ENCODE results near the gene LRP1B. TPM values are rescaled to one million over a fixed set of nuclear protein-coding genes. Genes with fewer than 3 reads are reported as not detected.

LRP1B gene
- total and polyA plus RNA-seq, 2 of the 8 experiments (the other 6 are each of a cell fraction or from before 2014, with no cell fraction given): 0.03 TPM; not detected in 1

DNA sequence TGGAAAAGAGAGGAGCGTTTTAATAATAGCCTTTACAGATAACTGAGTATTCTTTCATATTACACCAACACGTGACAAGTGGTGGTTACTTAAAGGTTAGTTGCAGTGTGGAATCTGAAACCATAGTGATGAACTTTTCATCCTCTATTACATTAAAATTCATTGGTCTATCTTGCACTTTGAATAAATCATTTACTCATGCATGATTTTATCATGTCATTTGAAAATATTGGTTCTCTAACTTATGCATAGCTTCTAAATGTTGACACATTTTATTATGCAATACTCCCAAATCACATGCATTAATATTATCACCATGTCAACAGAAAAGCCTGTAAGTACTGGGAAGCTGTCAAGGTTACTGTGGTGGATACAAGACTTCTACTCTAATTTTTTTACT lies 1432.2 kb downstream of the LRP1B start:
- ChIA-PET CTCF (ENCODE audit: partially characterized antibody) (no interaction called here), POLR2A (ENCODE audit: partially characterized antibody) (no interaction called here)
- Histone ChIP-seq H2BK15ac (ENCODE audit: low read length) (no peak overlapping the region), H2AK5ac (ENCODE audit: low read depth, low read length) (no peak overlapping the region), H3K79me1 (ENCODE audit: low read depth, low read length) (no peaks in the 10 kb centered on the region), H3K14ac (ENCODE audit: insufficient read length) (no peak overlapping the region), H4K5ac (ENCODE audit: insufficient read length, low read depth, low read length) (no peak overlapping the region), H3K27me3 (replicated peaks in 1 of 4; ENCODE audit: control insufficient read depth in 3 of 4, extremely low read depth in 1 of 4, insufficient read depth in 3 of 4, low read length in 3 of 4) (no peaks in the 10 kb centered on the region), H3K4me1 (replicated peaks in 1 of 4; ENCODE audit: control insufficient read depth in 3 of 4, insufficient read depth in 4 of 4, low read length in 3 of 4) (peaks cover 0 to 6% (median 0%) of the 10 kb centered on the region in 4 experiments; a peak in 1 of 7 replicates), H4K8ac (ENCODE audit: extremely low read depth, insufficient read depth, low read length) (no peak overlapping the region), H3K23ac (ENCODE audit: insufficient read length) (no peak overlapping the region), H2BK5ac (ENCODE audit: low read depth, low read length) (no peak overlapping the region), H4K20me1 (replicated peaks in 1 of 2; ENCODE audit: control insufficient read depth in 1 of 2, insufficient read depth in 2 of 2, low read length in 2 of 2) (no peaks in the 10 kb centered on the region), H3K4me2 (ENCODE audit: insufficient read depth in 1 of 2, low read depth in 2 of 2, low read length in 2 of 2) (no peak overlapping the region), H3K27ac (ENCODE audit: low read depth, low read length) (no peak overlapping the region), H3K18ac (ENCODE audit: extremely low read depth, low read length) (no peak overlapping the region), H3K36me3 (ENCODE audit: control insufficient read depth in 2 of 4, insufficient read depth in 4 of 4, low read length in 3 of 4) (no peaks in the 10 kb centered on the region), H3K4me3 (ENCODE audit: extremely low read depth in 1 of 4, insufficient read depth in 2 of 4, low read depth in 3 of 4, low read length in 4 of 4) (no peak overlapping the region), H3K4ac (replicated peaks; ENCODE audit: insufficient read length, low read depth, low read length) (no peak overlapping the region), H4K91ac (replicated peaks; ENCODE audit: insufficient read length, low read length) (no peak overlapping the region), H2AFZ (ENCODE audit: low read length) (no peak overlapping the region), H2BK12ac (ENCODE audit: low read depth, low read length) (no peak overlapping the region), H3K23me2 (ENCODE audit: low read depth, low read length) (no peaks in the 10 kb centered on the region), H3K9ac (replicated peaks in 1 of 4; ENCODE audit: extremely low read depth in 1 of 4, low read depth in 3 of 4, low read length in 3 of 4) (peak overlapping the region in 1 of 4 experiments; percentile 34; a peak in 1 of 7 replicates), H3K9me3 (ENCODE audit: insufficient read depth in 2 of 2, low read depth in 1 of 2, low read length in 1 of 2) (no peaks in the 10 kb centered on the region), H2BK120ac (replicated peaks; ENCODE audit: low read depth, low read length) (no peak overlapping the region), H2BK20ac (ENCODE audit: low read length) (no peak overlapping the region), H3K56ac (replicated peaks; ENCODE audit: insufficient read length, low read depth, low read length) (no peak overlapping the region), H3K79me2 (ENCODE audit: control insufficient read depth in 1 of 2, insufficient read depth in 2 of 2, low read length in 2 of 2) (no peaks in the 10 kb centered on the region)
- FAIRE-seq (no peak), DNase-seq (ENCODE audit: low read depth in 1 of 2, low spot score in 2 of 2) (no peak)
- TF ChIP-seq POLR2AphosphoS5 (IDR thresholded peaks at IDR 0.05; ENCODE audit: low read depth, low read length): no peak
- 88% methylated on average over 2 of the region's 2 CpGs; no CpG with 5 or more reads in 1 of the 2 experiments for WGBS, 2 experiments (ENCODE audit: extremely low coverage in 1 of 2, insufficient coverage in 1 of 2, insufficient read length in 1 of 2, insufficient replicate concordance in 2 of 2, low coverage in 1 of 2, low lambda C conversion rate in 2 of 2, missing lambda C conversion rate in 1 of 2)

Data from H1 (cell line).